GM12878 (cell line): Measurements from ENCODE around the gene SPOCD1. TPM values are rescaled to one million over a fixed set of nuclear protein-coding genes. Genes with fewer than 3 reads are reported as not detected.

Experiments used
- ATF2 ChIP-seq: IDR thresholded peaks from 2 replicates; pipeline ENCODE4 v1.6.1; 2012; ENCODE audit warnings: low read length, inconsistent platforms
- MTA2 ChIP-seq: fragments of 450-650 bp; IDR thresholded peaks from 2 replicates; pipeline ENCODE4 v1.6.1; 2016; ENCODE audit warnings: low read depth, mild to moderate bottlenecking, moderate library complexity
- PRDM15 ChIP-seq: fragments of 450-650 bp; formaldehyde crosslinking; IDR thresholded peaks from 2 replicates; pipeline ENCODE4 v1.4.0; 2020; ENCODE audit warnings: mild to moderate bottlenecking, moderate library complexity
- ZZZ3 ChIP-seq: IDR thresholded peaks from 2 replicates; pipeline ENCODE4 v1.6.1; 2011; ENCODE audit warnings: low read depth; ENCODE audit not compliant: control insufficient read depth, insufficient read length
- polyA plus RNA-seq, 11 experiments: library from polyadenylated mRNA; depleted of rRNA in 4 of 11; unstranded in 6 of 11; stranded (reverse) in 5 of 11; fragments of >200 nt; fragmentation: Nextera tagmentation in 4 of 11; fragmentation: Illumina TruSeq in 1 of 11; extraction: Ambion mirVana in 4 of 11; extraction: Trizol in 1 of 11; gene quantifications; 1 replicate in 1 of 11; 2 replicates in 10 of 11; pipeline versions ENCODE4 v1.2.1 to v1.2.3, GENCODE V29; 2011 to 2016; ENCODE audit warnings: inconsistent platforms in 2 of 11, missing spikeins in 2 of 11, low read depth in 1 of 11
- total RNA-seq, 4 experiments: library from RNA; depleted of rRNA in 3 of 4; stranded (reverse); fragments of >200 nt in 3 of 4; fragmentation: Illumina TruSeq in 1 of 4; extraction: Trizol in 1 of 4; gene quantifications; 2 replicates each; pipeline versions ENCODE4 v1.2.1 to v1.2.3, GENCODE V29; 2013 to 2021

Gene SPOCD1
- total and polyA plus RNA-seq, 10 of the 15 experiments (the other 5 are each of a cell fraction or from before 2014, with no cell fraction given): 0.02 to 0.65 (median 0.13) TPM; not detected in 4

GRCh38 chr1:31782421-31783410 is 33.1 kb downstream of the SPOCD1 start (continued):
- TF ChIP-seq PRDM15 (no peak), ATF2 (no peak), MTA2 (no peak), ZZZ3 (no peak)
